ENCODE results near the gene GRAMD1B.

- TF ChIP-seq CTCF (conservative IDR thresholded peaks at IDR 0.05; ENCODE audit: low read depth, low read length), result no peak
- TF ChIP-seq EZH2phosphoT487 (IDR thresholded peaks at IDR 0.05; ENCODE audit: borderline replicate concordance, low read length), result no peak
- no peak for TF ChIP-seq EZH2 (IDR thresholded peaks at IDR 0.05; ENCODE audit: low read length, unreplicated experiment)
Observed at GRCh38 chr11:123576501-123576900, 146.4 kb downstream of the GRAMD1B start.
